Stimulated activated CD8-positive, alpha-beta memory T cell treated with anti-CD3 and anti-CD28 coated beads, Interleukin-12 subunit alpha, Interleukin-12 subunit beta, amount 100 ng/mL, for 4 hours (primary cell): ENCODE data around the gene TCF7L2.

Experiments
- DNase-seq: peaks from one replicate; pipeline ENCODE4 v3.0.0-alpha.2; 2020; ENCODE audit warnings: low read depth

The TCF7L2 gene

GRCh38 chr10:112948196-112948595 is 1.9 kb upstream of the TCF7L2 start:
- DNase-seq, result no peak

DNA sequence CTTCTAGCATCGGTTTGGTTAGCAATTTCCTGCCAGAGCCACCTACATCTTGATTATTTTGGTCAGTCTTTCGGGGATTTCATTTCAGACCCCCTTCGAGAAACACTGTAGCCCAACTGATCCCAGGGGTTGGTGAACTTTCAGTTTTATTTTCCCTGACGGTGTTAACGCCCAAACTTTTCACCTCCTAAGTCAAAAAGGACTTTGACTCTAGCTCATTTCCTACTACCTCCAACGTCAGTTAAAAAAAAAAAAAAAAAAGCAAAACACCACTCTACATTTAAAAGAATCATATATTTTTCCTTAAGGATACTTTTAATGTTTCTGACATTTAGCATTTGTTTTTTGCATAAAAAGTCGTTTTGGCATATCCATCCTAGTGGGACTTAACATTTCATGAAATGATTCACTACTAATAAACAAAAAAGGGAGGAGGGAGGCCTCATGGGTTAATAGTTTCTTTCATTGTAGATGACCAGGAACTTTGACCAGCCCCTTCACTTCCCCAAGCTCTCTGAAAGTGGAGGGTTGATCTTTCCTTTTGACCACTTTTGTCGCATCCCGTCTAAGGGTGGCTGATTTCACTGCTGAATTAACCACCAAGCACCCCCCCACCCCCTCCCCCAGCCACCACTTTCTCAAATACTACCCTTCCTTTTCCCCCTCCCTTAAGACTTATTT is 764 bp upstream of the TCF7L2 start:
- no peak for DNase-seq

DNA sequence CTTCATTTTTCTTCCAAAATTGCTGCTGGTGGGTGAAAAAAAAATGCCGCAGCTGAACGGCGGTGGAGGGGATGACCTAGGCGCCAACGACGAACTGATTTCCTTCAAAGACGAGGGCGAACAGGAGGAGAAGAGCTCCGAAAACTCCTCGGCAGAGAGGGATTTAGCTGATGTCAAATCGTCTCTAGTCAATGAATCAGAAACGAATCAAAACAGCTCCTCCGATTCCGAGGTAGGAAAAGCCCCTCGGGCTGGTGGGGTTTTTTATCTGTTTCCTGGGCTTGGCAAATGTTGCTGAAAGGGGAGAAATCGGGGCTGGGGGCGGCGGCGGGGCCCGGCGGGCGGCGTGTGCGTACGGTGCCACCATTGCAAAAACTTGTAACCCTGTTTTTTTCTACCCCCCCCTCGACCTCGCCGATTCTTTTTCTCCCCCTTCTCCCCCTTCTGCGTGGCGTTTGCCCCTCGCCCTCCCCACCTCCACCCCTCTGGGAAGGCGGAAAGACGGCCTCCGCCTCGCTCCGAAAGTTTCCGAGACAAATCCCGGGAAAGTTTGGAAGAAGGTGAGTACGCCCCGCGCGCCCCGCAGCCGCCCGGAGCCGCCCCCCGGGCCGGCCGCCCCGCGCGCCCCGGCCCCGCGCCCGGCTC is 789 bp downstream of the TCF7L2 start:
- DNase-seq, result peak; percentile 1

DNA sequence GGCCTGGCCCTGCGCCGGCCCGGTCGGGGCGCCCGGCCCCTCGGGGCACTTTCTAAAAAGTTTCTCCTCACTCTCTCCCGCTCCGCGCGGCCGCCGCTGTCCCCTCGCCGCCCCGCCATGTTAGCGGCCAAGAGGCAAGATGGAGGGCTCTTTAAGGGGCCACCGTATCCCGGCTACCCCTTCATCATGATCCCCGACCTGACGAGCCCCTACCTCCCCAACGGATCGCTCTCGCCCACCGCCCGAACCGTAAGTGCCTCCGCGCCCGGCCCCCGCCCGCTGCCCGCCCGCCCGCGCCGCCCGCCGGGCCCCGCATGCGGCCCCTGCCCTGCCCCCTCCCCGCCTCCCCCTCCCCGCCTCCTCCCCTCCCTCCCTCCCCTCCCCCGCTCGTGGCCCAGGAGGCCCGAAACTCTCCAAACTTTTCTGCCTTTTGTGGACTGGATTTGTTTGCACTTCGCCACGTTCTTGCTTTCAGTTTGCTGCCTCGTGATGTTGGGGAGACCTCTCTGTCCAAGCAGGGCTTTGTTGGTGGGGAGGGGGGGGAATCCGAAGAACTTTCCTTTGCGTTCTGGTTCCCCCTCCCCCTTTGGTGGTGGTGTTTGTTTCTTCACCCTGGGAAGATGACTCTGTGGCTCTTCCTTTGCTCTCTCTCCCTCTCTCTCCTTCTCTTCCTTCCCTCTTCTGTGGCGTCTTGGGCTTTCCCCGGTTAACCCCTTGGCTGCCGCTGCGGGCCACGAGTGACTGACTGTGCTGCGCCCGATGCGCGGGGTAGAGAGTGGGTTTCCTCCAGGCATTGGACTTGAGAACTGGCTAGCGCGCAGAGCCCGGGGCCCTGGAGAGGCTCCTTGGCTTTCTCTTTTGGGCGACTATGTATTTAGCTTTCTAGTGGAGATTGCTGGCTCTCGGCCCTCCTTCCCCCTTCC is 1.6 kb downstream of the TCF7L2 start:
- peak; percentile 13 for DNase-seq

DNA sequence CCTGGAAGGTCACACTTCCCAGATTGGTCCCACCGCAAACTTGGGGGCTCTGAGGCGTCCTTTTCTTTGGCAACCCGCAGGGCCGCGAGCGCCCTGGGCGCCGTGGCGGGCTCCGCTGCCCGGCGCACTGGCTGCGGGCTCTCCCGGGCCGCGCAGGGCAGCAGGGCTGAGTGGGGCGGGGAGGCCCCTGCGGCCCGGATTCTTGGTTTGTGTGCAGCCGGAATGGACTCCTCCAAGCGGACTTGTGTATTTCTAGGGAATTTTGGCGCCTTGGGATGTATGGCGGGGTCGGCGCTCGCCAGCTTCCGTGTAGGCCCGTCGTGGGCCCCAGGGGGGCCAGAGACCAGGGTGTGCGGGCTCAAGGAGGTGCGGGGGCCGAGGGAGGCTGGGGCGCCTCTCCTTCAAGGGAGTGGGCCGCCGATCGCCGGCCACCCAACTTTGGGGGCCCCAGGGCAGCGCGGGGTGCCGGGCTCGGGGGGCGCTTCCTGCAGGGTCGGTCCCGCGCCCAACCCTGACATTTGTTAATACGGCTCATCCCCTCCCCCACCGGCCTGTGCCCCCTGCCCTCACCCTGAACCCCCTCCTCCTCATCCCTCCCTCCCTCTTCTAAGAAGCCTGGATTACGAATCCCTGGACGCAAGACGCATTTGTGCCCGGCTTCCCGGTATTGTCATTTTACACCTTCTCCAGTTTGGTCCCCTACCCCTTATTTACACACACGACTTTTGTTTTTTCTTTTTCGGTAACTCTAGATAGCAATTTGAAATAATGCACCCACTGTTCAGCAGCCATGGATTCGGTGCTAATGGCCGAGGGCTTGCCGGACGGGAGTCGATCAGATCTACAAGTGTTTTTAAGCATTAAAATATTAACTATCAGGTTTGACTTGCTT is 2.5 kb downstream of the TCF7L2 start:
- no peak for DNase-seq

DNA sequence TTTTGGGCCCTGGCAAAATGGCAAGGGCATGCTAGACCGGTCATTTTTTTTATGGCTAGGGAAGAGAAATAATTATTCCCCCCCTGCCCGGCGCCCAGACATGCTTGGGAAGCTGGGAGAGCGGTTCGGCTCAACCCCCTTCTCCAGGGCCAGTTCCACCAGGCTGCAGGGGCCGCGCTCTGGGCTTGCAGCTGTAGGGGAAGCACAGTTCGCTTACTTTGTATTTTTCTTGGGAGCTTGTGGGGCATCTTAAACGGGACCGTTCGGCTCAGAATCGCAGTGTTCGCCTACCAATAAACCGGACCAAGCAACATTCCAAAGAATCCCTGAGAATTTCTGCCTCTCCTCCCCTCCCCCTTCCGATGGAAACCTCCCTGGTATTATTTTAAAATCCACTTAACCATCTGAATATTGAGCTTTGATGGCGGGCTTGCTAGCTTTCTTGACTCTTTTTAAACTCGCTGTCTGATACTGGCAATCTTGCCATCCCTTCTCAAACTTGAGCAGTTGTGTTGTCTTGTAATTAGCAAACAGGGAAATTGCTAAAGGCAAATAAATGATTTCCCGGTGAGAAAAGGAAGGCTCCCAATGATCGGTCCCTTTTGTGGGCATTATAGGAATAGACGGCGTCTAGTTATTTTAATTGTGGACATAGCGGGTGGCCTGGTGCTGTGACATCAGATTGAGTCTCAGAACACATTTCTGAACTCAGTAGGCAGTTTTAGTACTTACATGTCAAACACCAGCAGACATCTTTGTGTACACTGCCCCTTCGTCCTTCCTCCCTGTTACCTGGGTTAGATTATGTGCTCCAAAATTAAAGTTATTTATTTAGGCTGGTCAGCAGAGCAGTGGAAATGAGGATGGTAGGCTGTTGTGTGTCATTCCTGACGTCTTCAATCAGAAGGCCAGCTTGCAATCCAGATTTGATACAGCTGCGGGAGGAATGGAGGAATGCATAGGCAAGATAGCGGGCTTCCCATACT is 3.4 kb downstream of the TCF7L2 start:
- DNase-seq, result no peak

GRCh38 chr10:112954974-112955581 is 5.0 kb downstream of the TCF7L2 start:
- DNase-seq, result no peak

DNA sequence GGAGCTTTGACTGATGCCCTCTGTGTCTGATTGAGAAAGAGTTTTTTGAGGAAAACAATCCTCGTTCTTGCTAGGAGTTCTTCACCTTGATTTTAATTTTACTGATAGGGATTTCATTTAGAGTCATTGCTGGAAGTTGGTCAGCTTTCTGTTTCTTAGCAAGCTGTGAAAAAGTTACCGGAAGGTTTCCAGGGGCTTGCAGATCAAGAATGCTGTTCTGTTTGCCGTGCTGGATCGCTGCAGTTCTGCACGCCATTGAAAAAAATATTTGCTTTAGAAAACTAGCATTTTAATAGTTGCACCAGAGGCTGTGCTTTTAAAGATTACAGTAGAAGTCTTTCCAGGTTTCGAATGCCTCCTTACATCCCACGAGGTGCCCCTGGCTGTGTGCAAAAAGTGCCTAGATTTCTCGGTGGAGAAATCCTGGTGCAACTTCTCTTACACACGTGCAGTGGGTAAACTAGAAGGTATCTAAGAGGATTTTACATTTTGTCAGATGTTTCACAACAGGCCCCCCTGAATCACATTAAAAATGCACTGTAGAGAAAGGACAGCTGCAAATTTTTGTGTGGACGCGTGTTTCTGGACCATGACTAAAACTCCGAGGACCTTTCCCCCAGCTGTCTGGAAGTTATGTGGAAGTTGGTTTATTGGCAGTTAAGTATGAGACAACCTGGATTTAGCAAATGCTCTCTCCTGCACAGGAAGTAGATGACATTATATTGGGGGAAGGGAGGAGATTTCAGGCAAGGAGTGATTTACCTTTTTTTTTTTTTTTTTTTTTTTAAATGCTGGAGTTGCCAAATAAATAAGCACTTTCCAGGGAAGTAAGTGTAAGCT is 5.8 kb downstream of the TCF7L2 start:
- no peak for DNase-seq

GRCh38 chr10:112956631-112957350 is 6.7 kb downstream of the TCF7L2 start:
- DNase-seq, result no peak

GRCh38 chr10:112957640-112958092 is 7.6 kb downstream of the TCF7L2 start:
- DNase-seq, result no peak

DNA sequence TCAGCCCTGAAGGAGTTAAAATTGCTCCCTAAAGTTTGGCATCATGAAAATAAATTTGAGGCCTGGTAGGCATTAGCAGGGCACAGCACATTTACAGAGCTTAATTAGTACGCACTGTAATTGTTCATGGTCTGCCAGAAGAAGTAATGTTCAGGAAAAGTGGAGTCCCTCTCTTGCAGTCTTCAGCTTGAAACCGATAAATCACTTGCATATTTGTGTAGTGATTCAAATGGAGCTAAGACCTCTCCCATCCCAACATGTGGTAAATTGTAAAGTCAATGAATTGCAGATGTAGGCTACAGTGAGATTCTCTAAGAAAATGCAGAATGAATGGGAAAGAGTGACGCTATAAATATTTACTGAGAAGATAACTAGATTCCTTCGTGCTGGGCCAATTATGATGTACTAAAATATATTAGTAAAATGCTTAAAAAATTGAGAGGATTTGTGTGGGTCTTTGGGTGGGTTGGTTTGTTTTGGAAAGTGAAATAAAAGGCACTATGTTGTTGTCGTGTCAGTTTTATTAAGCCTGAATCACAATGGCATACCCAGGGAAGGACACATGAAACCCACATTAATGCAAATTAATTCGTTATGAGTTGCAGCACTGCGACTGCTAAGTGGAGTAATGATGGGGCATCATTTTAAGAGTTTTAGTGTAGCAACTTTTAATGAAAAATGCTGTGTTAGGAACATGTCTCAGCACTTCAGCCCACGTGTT is 8.4 kb downstream of the TCF7L2 start:
- DNase-seq, result no peak

DNA sequence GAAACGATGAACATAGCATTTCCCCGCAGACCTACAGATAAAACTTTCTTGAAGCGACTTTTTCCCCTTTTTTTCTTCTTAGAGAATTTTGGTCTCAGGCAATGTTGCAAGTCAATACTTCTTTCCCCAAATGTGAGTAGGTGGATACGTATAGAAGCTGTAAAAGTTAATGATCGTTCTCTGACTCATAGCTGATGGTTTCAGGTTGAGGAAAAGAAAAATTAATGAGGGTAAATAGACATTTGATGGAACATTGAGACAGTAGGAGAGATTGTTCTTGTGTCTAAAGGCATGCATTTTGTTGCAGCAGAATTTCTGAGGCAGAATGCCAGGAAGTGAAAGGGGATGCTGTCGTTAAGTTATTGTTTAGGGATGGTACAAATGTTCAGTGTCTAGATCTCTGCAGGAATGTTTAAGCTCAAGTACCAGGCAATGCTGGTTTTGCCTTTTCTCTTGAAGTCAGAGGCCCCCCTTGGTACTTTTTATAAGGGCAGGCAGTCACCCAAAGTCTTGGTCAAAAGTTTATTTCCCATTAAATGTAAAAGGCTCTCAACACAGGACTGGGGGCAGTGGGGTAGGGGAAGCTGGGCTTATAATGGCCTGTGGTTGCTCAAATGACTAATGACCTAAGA is 9.3 kb downstream of the TCF7L2 start:
- DNase-seq, result no peak

- no peak for DNase-seq
Measured at GRCh38 chr10:112960151-112960681, 10.2 kb downstream of the TCF7L2 start.

DNA sequence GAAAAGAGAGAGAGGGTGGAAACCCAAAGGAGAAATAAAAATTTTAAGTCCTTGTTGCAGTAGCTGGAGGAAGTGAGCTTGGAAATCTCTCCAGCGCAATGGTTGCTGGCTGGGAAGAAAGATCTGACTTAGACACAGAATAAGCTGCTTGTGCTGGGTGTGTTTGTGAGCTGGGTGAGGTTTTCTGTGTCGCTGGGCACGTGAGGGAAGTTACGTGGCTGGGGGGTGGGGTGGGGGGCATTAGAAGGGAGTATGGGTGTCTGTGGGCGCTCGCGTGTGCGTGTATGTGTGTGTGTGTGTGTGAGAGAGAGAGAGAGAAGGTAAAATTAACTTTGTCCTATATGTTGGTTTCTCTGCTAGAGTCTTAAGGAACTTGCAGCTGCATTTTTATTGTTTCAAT is 11.6 kb downstream of the TCF7L2 start:
- DNase-seq, result no peak

- DNase-seq, result no peak
Measured at GRCh38 chr10:112962343-112962742, 12.3 kb downstream of the TCF7L2 start.

GRCh38 chr10:112963835-112964234 is 13.8 kb downstream of the TCF7L2 start:
- no peak for DNase-seq

GRCh38 chr10:112964482-112964881 is 14.4 kb downstream of the TCF7L2 start:
- DNase-seq, result no peak
